ENCODE data around the gene DYRK1B. TPM values are rescaled to one million over a fixed set of nuclear protein-coding genes. Genes with fewer than 3 reads are reported as not detected.

DYRK1B gene

GRCh38 chr19:39788244-39788643 is 45.7 kb downstream of the DYRK1B start:
- Histone ChIP-seq H3K4ac (ENCODE audit: low read depth, low read length) (no peak overlapping the region), H3K36me3 (ENCODE audit: control insufficient read depth, insufficient read depth, low read length) (no peaks in the 10 kb centered on the region), H3K4me3 (ENCODE audit: low read length) (no peak overlapping the region), H3K56ac (ENCODE audit: low read length) (no peak overlapping the region), H3K27ac (ENCODE audit: low read depth, low read length) (no peak overlapping the region), H3K4me1 (ENCODE audit: control insufficient read depth, low read depth, low read length) (no peaks in the 10 kb centered on the region), H3K9ac (ENCODE audit: low read length) (no peak overlapping the region), H3K79me1 (ENCODE audit: low read length) (no peaks in the 10 kb centered on the region), H3K4me2 (ENCODE audit: low read length) (no peak overlapping the region), H3K23ac (ENCODE audit: low read length) (no peak overlapping the region), H3K79me2 (ENCODE audit: control insufficient read depth, insufficient read depth, low read length) (no peaks in the 10 kb centered on the region), H4K8ac (ENCODE audit: low read depth, low read length) (no peak overlapping the region), H2AK5ac (ENCODE audit: low read length) (no peak overlapping the region), H3K27me3 (ENCODE audit: insufficient read depth, low read length, poor library complexity) (no peaks in the 10 kb centered on the region), H2BK120ac (ENCODE audit: low read depth, low read length) (no peak overlapping the region), H3K18ac (ENCODE audit: low read length) (no peak overlapping the region), H2BK5ac (ENCODE audit: low read length) (no peak overlapping the region), H2BK15ac (replicated peaks; ENCODE audit: low read depth) (no peak overlapping the region), H4K5ac (ENCODE audit: low read length) (no peak overlapping the region)
- no peak for DNase-seq

GRCh38 chr19:39780894-39781293 is 53.1 kb downstream of the DYRK1B start:
- Histone ChIP-seq H3K79me1 (ENCODE audit: low read length) (no peaks in the 10 kb centered on the region), H3K9ac (ENCODE audit: low read length) (no peak overlapping the region), H2BK15ac (replicated peaks; ENCODE audit: low read depth) (no peak overlapping the region), H4K8ac (ENCODE audit: low read depth, low read length) (no peak overlapping the region), H3K27me3 (ENCODE audit: insufficient read depth, low read length, poor library complexity) (no peaks in the 10 kb centered on the region), H3K36me3 (ENCODE audit: control insufficient read depth, insufficient read depth, low read length) (no peaks in the 10 kb centered on the region), H2BK120ac (ENCODE audit: low read depth, low read length) (no peak overlapping the region), H3K18ac (ENCODE audit: low read length) (no peak overlapping the region), H3K27ac (ENCODE audit: low read depth, low read length) (no peak overlapping the region), H3K4me2 (ENCODE audit: low read length) (no peak overlapping the region), H3K4me1 (ENCODE audit: control insufficient read depth, low read depth, low read length) (no peaks in the 10 kb centered on the region), H3K56ac (ENCODE audit: low read length) (no peak overlapping the region), H4K5ac (ENCODE audit: low read length) (no peak overlapping the region), H3K4ac (ENCODE audit: low read depth, low read length) (no peak overlapping the region), H3K4me3 (ENCODE audit: low read length) (no peak overlapping the region), H3K79me2 (ENCODE audit: control insufficient read depth, insufficient read depth, low read length) (no peaks in the 10 kb centered on the region), H3K23ac (ENCODE audit: low read length) (no peak overlapping the region), H2BK5ac (ENCODE audit: low read length) (no peak overlapping the region), H2AK5ac (ENCODE audit: low read length) (no peak overlapping the region)
- WGBS (ENCODE audit: extremely low coverage, insufficient coverage, low lambda C conversion rate) = no CpG with 5 or more reads among the region's 3 CpGs
- DNase-seq = no peak

DNA sequence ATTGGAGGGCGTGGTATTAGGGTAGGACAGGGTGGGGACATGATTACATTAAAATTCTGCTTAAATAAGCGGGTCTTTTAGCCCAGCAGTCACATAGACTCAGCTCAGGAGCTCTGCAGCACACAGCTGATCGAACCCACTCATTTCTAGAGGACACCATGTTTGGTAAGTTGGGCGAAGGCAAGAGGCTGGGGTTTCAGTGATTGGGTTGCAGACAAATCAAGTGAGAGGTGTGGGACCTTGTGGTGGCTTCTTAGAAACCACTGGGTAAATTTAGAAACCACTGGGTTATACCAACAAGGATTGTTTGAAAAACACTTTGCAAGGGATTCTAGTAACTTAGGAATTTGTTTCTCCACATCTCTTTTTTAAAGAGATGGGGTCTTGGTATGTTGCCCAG is 55.2 kb downstream of the DYRK1B start, which contains the start of gene LEUTX:
LEUTX (plus strand) TSS at position 92 of the 400 bp plus-strand sequence; CDS start at position 159, 67 bp downstream.
- no CpG with 5 or more reads among the region's 4 CpGs for WGBS (ENCODE audit: extremely low coverage, insufficient coverage, low lambda C conversion rate)
- Histone ChIP-seq H3K9ac (ENCODE audit: low read length) (no peak within 1 kb of the TSS), H3K36me3 (ENCODE audit: control insufficient read depth, insufficient read depth, low read length) (no peaks in the 10 kb centered on the region), H3K4me1 (ENCODE audit: control insufficient read depth, low read depth, low read length) (no peaks in the 10 kb centered on the region), H3K79me2 (ENCODE audit: control insufficient read depth, insufficient read depth, low read length) (no peaks in the 10 kb centered on the region), H3K27me3 (ENCODE audit: insufficient read depth, low read length, poor library complexity) (no peaks in the 10 kb centered on the region), H2BK5ac (ENCODE audit: low read length) (no peak within 1 kb of the TSS), H2BK15ac (replicated peaks; ENCODE audit: low read depth) (no peak within 1 kb of the TSS), H3K23ac (ENCODE audit: low read length) (no peak within 1 kb of the TSS), H2AK5ac (ENCODE audit: low read length) (no peak within 1 kb of the TSS), H3K18ac (ENCODE audit: low read length) (no peak within 1 kb of the TSS), H3K79me1 (ENCODE audit: low read length) (no peaks in the 10 kb centered on the region), H4K5ac (ENCODE audit: low read length) (no peak within 1 kb of the TSS), H4K8ac (ENCODE audit: low read depth, low read length) (no peak within 1 kb of the TSS), H3K4me3 (ENCODE audit: low read length) (no peak within 1 kb of the TSS), H3K4me2 (ENCODE audit: low read length) (no peak within 1 kb of the TSS), H3K27ac (ENCODE audit: low read depth, low read length) (no peak within 1 kb of the TSS), H2BK120ac (ENCODE audit: low read depth, low read length) (no peak within 1 kb of the TSS), H3K4ac (ENCODE audit: low read depth, low read length) (no peak within 1 kb of the TSS), H3K56ac (ENCODE audit: low read length) (no peak within 1 kb of the TSS)
- DNase-seq = no peak

Small RNA genes lying within 50 kb of the gene (small RNA-seq; reads per million reads assigned to genes)
- not detected for gene MIR6719 (ENCODE audit: insufficient read depth)

Data from mesendoderm (in vitro differentiated cells).